GM18505 (cell line): ENCODE results near the gene ARHGAP25.

Experiments
- ATAC-seq: cut with Tn5 transposase; IDR thresholded peaks from one replicate; pipeline ENCODE4 v1.9.1; 2021; ENCODE audit not compliant: unreplicated experiment
- POLR2A ChIP-seq: IDR thresholded peaks from 4 replicates; pipeline ENCODE4 v1.6.1; 2011; ENCODE audit warnings: borderline replicate concordance; ENCODE audit not compliant: insufficient read depth, insufficient read length; ENCODE audit errors: extremely low read depth

Gene ARHGAP25, protein sequence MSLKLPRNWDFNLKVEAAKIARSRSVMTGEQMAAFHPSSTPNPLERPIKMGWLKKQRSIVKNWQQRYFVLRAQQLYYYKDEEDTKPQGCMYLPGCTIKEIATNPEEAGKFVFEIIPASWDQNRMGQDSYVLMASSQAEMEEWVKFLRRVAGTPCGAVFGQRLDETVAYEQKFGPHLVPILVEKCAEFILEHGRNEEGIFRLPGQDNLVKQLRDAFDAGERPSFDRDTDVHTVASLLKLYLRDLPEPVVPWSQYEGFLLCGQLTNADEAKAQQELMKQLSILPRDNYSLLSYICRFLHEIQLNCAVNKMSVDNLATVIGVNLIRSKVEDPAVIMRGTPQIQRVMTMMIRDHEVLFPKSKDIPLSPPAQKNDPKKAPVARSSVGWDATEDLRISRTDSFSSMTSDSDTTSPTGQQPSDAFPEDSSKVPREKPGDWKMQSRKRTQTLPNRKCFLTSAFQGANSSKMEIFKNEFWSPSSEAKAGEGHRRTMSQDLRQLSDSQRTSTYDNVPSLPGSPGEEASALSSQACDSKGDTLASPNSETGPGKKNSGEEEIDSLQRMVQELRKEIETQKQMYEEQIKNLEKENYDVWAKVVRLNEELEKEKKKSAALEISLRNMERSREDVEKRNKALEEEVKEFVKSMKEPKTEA

GRCh38 chr2:68734688-68735525 lies at the start of gene ARHGAP25:
Gene ARHGAP25, plus strand, starts transcription at chr2:68734811. Its CDS starts 389 bp downstream, at chr2:68735200.
- peak; percentile 25 for TF ChIP-seq POLR2A
- ATAC-seq = peak; percentile 55

DNA sequence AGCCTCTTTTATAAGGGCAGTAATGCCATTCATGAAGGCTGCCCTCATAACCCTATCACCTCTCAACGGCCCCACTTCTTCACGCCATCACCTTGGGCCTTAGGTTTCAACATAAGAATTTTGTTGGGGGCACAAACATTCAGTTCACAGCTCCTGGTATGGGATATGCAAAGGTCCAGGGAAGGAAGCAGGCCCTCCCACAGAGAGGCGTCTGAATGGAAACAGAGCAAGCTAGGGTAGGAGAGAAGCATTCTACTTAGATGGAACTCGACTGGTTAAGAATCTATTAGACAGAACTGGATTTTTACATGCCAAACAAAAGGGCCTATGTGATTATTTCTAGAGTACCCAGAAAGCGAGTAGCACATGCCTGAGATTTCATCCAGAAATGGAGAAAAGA lies 48.4 kb upstream of the ARHGAP25 start:
- TF ChIP-seq POLR2A = no peak
- ATAC-seq = no peak

DNA sequence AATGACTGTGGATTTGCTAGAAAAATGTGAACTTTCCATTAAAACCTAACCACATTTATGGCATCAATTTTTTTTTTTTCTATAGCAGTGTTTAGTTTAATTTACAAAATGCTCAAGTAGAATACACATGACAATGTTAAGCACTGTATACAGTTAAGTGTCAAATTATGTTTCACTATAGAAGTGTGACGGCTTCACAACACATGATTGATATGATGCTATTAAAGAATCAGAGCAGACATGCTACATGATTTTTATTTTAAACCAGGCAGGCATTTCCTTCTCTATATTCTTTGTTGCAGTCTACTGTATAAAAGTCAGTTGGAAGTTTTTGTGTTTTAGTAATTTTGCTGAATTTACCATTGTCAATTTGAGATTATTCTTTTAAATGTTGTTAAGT lies 47.6 kb upstream of the ARHGAP25 start:
- no peak for TF ChIP-seq POLR2A
- ATAC-seq = no peak

- peak; percentile 86 for ATAC-seq
- TF ChIP-seq POLR2A = no peak
Measured at GRCh38 chr2:68689553-68690537, 44.8 kb upstream of the ARHGAP25 start.

GRCh38 chr2:68690851-68691250 lies 43.8 kb upstream of the ARHGAP25 start:
- ATAC-seq = no peak
- TF ChIP-seq POLR2A = no peak

- no peak for ATAC-seq
- TF ChIP-seq POLR2A = no peak
Measured at GRCh38 chr2:68692511-68692910, 42.1 kb upstream of the ARHGAP25 start.

DNA sequence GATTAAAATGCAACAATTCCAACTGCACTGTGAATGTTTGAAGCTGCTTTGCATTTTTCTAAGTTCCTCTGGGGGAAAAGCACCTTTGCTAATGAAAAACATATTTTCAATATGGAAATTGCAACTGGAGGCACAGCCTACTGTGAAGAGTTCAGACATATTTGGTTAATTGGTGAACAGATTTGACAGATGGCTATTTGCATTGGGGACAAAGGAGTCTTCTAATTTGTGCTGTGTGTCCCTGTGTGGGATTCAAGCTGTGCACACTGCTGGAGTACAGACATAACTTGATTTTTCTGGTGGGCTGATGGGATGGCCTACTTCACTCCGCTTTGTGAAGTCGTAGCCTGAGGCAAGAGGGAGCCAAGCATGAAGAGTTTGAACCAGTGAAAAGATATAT lies 40.7 kb upstream of the ARHGAP25 start:
- TF ChIP-seq POLR2A = no peak
- no peak for ATAC-seq

GRCh38 chr2:68695971-68696370 lies 38.6 kb upstream of the ARHGAP25 start:
- no peak for TF ChIP-seq POLR2A
- ATAC-seq = no peak

DNA sequence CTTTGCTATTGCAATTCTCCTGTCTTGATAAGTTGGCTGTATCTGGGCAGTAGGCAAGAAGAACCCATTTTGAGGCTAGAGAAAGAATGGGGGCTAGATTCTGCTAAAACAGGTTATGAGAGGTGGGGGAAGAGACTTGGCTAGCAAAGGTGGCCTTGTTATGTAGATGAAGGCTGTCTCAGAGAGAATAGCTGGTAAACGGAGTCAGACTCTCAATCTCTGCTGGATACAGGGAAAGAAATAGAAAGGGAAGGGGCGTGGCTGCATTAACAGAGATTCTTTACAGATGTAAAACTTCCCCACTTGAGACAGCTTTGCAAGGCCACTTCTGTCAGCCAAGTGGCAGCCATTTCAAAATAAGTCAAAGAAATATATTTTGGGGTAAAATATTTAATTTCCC lies 38.1 kb upstream of the ARHGAP25 start:
- TF ChIP-seq POLR2A = no peak
- no peak for ATAC-seq

DNA sequence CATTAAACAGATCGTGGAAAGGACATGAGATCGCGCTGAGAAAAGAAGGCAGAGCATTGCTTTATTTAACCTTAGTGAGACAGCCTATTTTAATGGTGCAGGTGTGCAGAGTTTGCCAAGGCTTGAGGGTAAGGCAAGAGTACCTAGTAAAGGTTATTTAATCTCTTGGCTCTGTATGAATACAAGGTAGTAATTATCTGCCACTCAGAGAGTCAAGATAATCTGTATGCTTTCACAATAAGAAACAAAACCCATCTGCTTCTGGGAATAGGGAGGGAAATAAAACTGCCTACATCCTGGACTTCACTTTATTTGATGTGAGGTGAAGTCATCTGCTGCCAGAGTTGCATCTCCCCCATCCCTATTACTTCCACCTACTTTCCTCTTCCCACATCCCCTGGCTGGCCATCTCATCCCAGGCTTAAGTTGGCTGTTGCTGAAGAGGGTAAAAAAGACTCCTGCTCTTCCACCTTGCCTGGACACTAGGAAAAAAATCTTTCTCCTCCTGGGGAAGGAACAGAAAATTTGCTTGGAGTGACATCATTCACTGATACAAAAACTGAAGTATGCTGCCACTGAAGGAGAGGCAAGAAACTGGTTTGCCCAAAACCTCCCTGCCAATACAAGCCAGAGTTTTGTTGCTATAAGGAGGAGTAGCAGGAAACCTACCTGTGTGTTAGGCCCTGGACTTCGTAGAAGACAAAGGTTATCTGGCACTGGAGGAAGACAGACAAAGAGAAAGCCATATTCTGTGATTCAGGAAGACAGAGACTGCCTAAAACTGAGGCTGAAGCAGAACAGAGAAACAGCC lies 35.8 kb upstream of the ARHGAP25 start:
- ATAC-seq = no peak

GRCh38 chr2:68700560-68700959 lies 34.1 kb upstream of the ARHGAP25 start:
- ATAC-seq = no peak
- no peak for TF ChIP-seq POLR2A

More for the DNA sequence above, 35.8 kb upstream of the ARHGAP25 start:
- TF ChIP-seq POLR2A = no peak
